ENCODE measurements around the gene SPAG17.
A peak's percentile ranks its signal among the peaks of the same experiment; 100 is the strongest.

Gene SPAG17

GRCh38 chr1:118185084-118185832 lies at the start of gene SPAG17:
SPAG17 (minus strand) TSS chr1:118185228; CDS start chr1:118185157, 71 bp downstream.
- ATAC-seq (ENCODE audit: low read depth): peak; percentile 69

GRCh38 chr1:118225471-118225870 lies 40.4 kb upstream of the SPAG17 start:
- TF ChIP-seq CTCF (IDR thresholded peaks at IDR 0.05; ENCODE audit: poor library complexity, severe bottlenecking): no peak
- H3K9me3 ChIP-seq (ENCODE audit: severe bottlenecking): no peaks in the 10 kb centered on the region
- H3K27me3 ChIP-seq (ENCODE audit: insufficient read depth, poor library complexity, severe bottlenecking): no peaks in the 10 kb centered on the region
- no peaks in the 10 kb centered on the region for H3K4me1 ChIP-seq (ENCODE audit: insufficient read depth, poor library complexity, severe bottlenecking)
- H3K27ac ChIP-seq (ENCODE audit: poor library complexity, severe bottlenecking): no peak overlapping the region
- no peak overlapping the region for H3K4me3 ChIP-seq (ENCODE audit: severe bottlenecking)
- H3K36me3 ChIP-seq (ENCODE audit: low read depth): no peaks in the 10 kb centered on the region
- DNase-seq (ENCODE audit: low spot score): no peak
- ATAC-seq (ENCODE audit: low read depth): no peak

More at GRCh38 chr1:118185084-118185832, at the start of gene SPAG17:
- Histone ChIP-seq H3K4me1 (ENCODE audit: insufficient read depth, poor library complexity, severe bottlenecking) (no peaks in the 10 kb centered on the region), H3K27me3 (ENCODE audit: insufficient read depth, poor library complexity, severe bottlenecking) (no peaks in the 10 kb centered on the region), H3K36me3 (ENCODE audit: low read depth) (no peaks in the 10 kb centered on the region), H3K9me3 (ENCODE audit: severe bottlenecking) (peaks cover 2% of the 10 kb centered on the region), H3K27ac (ENCODE audit: poor library complexity, severe bottlenecking) (no peak within 1 kb of the TSS), H3K4me3 (ENCODE audit: severe bottlenecking) (peak within 1 kb of the TSS; percentile 21)
- TF ChIP-seq CTCF (IDR thresholded peaks at IDR 0.05; ENCODE audit: poor library complexity, severe bottlenecking): no peak
- no peak for DNase-seq (ENCODE audit: low spot score)

- TF ChIP-seq CTCF (IDR thresholded peaks at IDR 0.05; ENCODE audit: poor library complexity, severe bottlenecking): peak; percentile 28
- no peaks in the 10 kb centered on the region for H3K4me1 ChIP-seq (ENCODE audit: insufficient read depth, poor library complexity, severe bottlenecking)
- ATAC-seq (ENCODE audit: low read depth): 0 out of 3 replicates have a peak, but pooled peaks have one; percentile 42
- H3K27me3 ChIP-seq (ENCODE audit: insufficient read depth, poor library complexity, severe bottlenecking): no peaks in the 10 kb centered on the region
- no peaks in the 10 kb centered on the region for H3K9me3 ChIP-seq (ENCODE audit: severe bottlenecking)
- no peak overlapping the region for H3K4me3 ChIP-seq (ENCODE audit: severe bottlenecking)
- no peak overlapping the region for H3K27ac ChIP-seq (ENCODE audit: poor library complexity, severe bottlenecking)
- no peak for DNase-seq (ENCODE audit: low spot score)
- H3K36me3 ChIP-seq (ENCODE audit: low read depth): no peaks in the 10 kb centered on the region
Measured at GRCh38 chr1:118223426-118223825, 38.4 kb upstream of the SPAG17 start.

GRCh38 chr1:118219438-118219837 lies 34.4 kb upstream of the SPAG17 start:
- Histone ChIP-seq H3K36me3 (ENCODE audit: low read depth) (no peaks in the 10 kb centered on the region), H3K4me3 (ENCODE audit: severe bottlenecking) (no peak overlapping the region), H3K4me1 (ENCODE audit: insufficient read depth, poor library complexity, severe bottlenecking) (no peaks in the 10 kb centered on the region), H3K27ac (ENCODE audit: poor library complexity, severe bottlenecking) (no peak overlapping the region), H3K27me3 (ENCODE audit: insufficient read depth, poor library complexity, severe bottlenecking) (no peaks in the 10 kb centered on the region), H3K9me3 (ENCODE audit: severe bottlenecking) (no peaks in the 10 kb centered on the region)
- DNase-seq (ENCODE audit: low spot score): no peak
- TF ChIP-seq CTCF (IDR thresholded peaks at IDR 0.05; ENCODE audit: poor library complexity, severe bottlenecking): no peak
- no peak for ATAC-seq (ENCODE audit: low read depth)
